Endometrium (tissue), 2 donors: ENCODE results near the gene KRTAP10-6.
"Not testable (repeated sequence)": the region's sequence is repeated elsewhere in the genome, so short reads cannot be mapped to it uniquely, and the experiment has no call there.

Experiments
- FAIRE-seq: peaks from 2 replicates; lab custom pipeline; 2012; peaks lifted over from hg19 to GRCh38; lab: Jason Lieb, UNC
- donor health status: control.
- donor health status: control.

KRTAP10-6 gene

DNA sequence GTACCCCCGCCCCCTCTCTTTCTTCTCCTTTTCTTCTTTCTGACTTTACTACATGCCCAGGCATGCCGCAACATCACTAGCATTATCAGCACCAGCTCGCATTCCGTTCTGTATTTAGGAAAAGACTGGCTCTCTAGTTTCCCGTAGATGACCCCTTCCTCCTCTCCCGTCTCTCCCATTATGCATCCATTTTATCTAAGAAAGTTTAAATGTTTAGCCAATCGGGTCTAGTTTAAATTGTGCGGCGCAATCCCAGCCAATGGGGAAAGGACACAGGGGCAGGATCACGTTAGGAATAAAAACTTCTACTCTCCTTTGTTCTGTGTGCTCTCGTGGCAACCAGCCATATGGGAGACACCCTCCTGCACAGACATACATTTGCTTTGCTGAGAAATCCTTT lies 5.8 kb upstream of the KRTAP10-6 start:
- no peak for FAIRE-seq

DNA sequence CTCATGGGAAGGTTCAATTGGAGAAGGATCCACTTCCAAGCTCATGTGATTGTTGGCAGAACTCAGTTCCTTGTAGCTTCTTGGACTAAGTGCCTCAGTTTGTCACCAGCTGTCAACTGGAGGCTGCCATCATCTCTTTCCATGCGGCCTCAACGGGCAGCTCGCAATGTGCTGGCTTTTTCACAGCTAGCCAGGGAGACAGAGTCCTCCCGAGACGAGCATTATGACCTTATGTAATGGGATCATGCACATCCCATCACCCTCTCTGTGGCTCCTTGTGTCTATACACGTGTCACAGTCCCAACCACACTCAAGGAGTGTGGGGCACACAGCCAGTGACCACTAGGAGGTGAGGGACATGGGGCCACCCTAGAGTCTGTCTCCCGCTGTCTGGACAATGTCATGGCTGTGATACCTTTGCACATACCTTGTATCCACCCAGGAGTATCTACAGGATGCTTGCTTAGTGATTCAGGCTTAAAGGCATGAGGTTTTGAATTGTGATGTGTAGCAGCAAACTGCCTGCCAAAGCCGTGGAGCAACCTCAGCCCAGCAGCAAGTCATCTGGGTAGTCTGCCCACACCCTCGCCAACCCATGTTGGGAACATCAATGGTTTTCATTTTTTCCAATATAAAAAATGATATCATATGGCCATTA lies 3.9 kb upstream of the KRTAP10-6 start:
- no peak for FAIRE-seq

DNA sequence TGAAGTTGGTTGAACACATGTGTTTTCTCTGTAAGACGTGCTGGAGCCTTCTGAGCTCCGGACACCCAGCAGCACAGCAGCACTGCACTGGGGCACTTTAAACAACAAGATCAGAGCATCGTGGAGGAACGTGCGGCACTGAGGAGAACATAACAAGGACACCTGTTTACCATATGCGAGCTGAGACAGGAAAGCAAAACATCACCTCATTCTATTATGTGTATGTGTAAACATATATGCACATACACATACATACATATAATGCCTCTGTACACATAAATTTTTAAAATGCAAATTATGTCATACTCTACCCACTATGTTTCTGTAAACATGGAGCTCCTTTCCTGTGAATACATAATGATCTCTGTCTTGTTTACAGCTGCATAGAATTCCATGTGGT lies 3.2 kb upstream of the KRTAP10-6 start:
- FAIRE-seq = no peak

DNA sequence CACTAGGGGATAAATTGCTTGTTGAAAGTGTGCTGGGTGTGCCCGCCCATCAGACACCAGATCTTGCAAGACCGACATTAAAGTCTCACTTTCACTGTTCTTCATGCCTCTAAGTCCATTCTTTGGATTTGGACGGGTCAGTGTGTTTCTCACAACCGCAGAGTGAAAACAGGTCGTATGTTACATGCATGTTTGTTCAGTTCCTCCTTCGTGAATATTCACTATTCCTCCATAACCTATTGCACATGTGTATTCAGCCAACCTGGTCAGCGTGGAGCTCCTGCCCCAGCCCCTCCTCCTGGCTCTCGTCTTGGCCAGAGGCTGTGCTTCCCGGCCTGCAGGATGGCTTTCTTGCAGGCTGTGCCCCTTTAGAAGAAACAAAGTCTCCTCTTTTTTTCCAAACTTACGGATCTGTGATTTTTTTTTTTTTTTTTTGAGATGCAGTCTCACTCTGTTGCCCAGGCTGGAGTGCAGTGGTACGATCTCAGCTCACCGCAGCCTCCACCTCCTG lies 2.2 kb upstream of the KRTAP10-6 start:
- FAIRE-seq = no peak

DNA sequence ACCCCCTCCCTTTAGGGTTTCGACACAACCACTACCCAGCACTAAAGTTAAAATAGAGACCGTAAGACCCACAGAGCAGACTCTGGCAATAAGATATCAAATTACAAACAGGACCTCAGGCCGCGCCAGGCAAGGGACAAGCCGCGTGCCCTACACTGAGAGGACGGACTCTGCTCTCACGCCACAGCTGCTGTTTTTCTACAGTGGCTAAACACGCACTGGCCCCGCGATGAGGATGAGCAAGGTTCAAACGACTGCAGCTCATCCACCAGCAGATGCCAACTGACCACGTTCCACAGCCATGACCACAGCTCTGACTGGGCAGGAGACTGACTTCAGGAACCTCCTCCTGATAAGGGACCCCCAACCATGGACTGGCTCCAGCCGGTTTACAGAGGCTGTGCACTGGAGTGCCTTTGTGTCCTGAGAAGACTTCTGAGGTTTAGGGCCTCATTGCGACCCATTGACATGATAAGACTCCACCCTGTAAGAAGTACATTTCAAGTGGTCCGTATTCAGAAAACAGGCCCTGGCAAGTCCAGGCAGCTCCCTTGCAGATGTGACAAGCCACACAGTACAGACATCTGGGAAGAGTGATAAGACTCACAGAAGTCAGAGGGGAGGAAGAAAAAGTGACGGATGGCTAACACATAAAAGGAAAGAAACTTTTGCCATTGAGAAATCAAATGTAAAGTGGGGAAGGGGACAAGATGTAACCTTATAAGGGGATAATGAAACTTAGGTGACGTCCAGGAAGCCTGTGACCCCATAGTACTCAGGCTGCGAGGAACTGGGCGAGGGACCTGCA lies 1.5 kb upstream of the KRTAP10-6 start:
- no peak for FAIRE-seq

DNA sequence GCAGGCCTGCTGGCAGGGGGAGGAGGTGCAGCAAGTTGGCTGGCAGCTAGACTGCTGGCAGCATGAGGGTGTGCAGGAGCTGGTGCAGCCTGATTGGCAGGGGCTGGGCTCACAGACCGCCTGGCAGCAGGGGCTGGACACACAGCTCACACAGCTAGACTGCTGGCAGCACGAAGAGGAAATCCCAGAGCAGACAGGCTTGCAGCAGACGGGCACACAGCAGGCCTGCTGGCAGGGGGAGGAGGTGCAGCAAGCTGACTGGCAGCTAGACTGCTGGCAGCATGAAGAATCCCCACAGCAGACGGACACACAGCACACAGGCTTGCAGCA lies 539 bp downstream of the KRTAP10-6 start:
- FAIRE-seq = not testable (repeated sequence)

DNA sequence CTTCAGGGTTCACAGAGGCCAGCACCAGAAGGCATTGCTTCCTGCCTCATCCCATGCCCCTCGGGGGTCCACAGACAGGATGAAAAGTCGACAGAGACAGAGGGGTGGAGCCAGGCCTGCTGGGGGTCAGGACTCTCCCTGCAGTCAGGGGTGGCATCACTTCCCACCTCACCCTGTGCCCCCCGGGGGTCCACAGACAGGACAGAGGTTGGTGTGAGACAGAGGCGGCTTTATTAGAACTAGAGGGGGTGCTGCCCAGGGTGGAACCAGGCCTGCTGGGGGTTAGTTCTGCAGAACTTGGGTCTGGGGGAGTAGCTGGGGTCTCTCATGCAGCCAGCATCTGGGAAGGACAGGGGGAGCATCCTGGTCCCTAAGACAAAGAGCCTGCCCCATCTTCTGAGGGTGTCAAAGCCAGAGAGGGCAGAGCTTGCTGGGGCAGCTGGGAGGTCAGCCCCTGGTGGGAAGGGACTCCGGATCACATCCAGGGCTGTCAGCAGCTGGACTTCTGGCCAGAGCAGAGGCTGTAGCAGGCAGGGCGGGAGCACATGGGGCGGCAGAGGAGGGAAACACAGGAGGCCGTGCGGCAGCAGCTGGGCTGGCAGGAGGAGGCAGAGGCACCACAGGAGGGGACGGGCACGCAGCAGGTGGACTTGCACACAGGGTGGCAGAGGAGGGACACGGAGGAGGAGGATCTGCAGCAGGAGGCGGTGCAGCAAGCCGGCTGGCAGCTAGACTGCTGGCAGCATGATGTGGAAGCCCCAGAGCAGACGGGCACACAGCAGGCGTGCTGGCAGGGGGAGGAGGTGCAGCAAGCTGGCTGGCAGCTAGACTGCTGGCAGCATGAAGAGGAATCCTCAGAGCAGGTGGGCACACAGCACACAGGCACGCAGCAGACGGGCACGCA lies 1.2 kb downstream of the KRTAP10-6 start:
- FAIRE-seq = not testable (repeated sequence)

DNA sequence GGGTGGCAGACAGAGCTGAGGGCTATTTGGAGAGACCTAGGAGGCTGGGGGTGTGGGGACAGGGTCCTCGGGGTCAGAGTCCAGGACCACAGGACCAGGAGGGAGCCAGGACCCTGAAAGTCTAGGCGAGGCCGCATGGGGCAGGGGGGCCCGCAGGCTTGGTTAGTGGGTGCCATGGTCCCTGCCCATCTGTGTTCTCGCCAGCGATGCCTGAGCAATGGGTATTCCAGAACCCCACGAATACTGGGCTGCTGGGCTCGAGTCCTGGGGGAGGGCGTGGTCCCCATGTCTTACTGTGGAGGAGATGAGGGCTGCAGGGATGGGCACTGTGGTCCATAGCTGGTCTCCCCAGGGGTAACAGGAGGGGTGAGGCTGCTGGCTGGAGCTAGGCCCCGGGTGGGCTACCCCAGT lies 2.0 kb downstream of the KRTAP10-6 start:
- FAIRE-seq = no peak

DNA sequence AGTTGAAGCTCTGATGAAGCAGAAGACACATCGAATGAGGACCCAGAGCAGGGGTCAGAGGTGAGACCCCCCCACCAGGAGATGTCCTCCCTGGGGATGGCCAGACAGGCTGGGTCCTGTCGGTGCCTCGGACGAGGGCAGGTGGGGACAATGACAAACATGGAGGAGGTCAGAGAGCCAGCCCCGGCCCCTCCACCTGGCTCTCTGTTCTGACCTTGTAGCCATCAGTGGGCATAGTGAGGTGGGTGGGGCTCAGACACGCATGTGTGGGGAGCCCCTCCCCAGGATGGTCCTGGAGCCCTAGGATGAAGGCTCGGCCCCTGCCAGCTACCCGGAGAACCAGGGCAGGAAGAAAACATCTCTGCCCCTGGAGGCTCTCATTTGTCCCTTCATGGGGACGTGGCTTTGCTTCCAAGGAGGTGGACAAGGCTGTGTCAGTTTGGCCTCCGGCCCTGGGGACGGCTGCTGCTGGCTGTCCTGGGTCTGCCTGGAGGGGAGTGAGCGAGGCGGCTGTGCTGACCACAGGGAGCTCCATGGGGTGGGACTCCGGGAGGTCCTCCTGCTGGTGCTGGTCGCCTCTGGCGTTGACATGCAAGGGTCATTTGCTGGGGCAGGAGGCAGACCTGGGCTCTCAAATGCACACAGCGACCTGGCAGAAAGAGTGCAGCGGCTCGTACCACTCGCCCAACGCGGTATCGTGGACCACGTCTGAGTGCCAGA lies 2.6 kb downstream of the KRTAP10-6 start:
- FAIRE-seq = no peak

DNA sequence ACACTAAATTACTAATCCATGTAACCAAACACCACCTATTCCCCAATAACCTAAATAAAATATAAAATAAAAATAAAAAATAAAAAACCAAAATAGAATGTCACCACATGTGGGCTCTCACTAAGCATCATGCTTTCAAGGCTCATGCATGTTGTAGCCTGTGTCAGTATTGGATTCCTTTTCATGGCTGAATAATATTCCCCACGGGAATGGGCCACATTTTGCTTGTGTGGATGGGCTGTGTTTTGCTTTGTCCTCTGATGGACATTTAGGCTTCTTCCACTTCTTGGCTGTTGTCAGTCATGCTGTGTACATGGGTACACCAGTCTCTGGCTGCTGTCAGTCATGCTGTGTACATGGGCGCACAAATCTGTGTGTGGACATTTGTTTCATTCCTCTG lies 3.2 kb downstream of the KRTAP10-6 start:
- FAIRE-seq = no peak

DNA sequence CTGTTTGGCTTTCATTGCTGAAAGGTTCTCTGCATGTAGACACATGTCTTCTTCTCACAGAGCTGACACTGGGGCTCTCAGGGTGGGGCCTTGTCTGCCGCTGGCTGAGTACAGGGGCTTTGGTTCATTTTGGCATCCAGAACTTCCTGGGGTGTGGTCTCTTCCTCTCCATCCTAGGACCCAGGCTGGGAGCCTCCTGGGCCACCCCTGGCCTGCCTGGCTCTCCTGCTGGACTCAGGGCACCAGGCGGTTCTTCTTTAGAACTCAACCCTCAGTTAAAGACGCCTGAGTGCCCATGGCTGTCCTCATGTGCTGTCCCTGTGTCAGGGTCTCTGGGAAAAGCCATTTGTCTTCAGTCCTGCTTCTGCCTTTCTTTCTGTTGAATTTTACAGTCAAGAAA lies 6.4 kb downstream of the KRTAP10-6 start:
- FAIRE-seq = no peak

DNA sequence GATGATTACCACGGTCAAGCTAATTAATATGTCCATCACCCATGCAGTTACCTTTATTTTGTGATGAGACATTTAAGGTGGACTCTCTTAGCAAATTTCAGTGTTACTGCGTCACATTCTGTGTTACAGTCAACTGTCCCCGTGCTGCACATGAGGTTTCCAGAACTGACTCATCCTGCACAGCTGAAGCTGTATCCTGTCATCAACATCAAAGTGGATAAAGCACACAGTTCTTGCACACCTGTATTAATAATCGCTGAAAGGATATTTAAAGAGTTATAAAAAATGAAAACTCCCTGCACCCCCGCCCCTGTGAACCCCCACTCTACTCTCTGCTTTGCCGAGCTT lies 8.5 kb downstream of the KRTAP10-6 start:
- no peak for FAIRE-seq

DNA sequence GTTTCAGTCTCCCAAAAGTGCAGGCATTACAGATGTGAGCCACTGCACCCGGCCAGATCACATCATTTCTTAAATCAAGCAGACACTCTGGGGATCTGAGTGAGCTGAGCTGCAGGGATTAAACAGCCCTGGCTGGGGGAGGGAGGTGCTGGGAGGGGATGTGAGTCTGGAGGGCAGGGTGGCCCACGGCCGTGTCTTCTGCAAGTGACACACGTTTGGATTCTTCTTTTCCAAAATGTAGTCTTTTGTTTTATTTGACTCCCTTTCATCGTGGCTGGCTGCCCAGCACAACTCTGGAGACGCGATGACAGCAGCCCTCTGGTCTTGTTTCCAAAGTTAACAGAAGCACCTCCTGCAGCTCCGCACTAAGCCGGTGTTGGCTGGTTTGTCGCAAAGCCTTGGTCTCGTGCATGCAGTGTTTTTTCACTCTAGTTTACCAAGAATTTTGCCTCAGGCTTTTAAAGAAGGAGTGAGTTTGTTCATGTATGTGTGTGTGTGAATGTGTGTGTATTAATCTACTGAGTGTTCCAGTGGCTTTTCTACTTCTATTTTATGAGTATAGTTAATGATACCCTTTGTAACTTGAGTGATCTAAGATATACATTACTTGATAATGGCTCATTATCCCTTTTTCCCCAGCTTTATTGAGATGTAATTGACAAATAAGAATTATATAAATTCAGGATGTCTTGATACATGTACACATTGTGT lies 9.1 kb downstream of the KRTAP10-6 start:
- no peak for FAIRE-seq

DNA sequence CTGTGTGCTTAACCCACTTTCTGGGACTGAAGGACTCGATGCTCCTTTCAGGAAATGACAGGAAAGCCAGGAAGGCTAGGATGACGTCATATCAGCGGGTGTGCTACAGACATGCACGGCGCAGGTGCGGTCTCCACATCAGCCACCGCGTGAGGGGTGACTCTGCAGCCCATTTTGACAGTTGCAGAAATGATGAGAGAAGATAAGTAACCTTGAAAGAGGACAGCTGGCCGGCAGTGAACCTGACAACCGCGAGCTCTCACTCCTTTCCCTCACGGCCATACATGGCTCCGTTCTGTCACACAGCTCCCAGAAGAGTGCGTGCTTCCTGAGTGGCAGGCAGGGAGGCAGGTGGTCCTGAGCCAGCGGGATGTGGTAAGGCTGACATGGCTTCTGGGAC lies 10.2 kb downstream of the KRTAP10-6 start:
- no peak for FAIRE-seq

DNA sequence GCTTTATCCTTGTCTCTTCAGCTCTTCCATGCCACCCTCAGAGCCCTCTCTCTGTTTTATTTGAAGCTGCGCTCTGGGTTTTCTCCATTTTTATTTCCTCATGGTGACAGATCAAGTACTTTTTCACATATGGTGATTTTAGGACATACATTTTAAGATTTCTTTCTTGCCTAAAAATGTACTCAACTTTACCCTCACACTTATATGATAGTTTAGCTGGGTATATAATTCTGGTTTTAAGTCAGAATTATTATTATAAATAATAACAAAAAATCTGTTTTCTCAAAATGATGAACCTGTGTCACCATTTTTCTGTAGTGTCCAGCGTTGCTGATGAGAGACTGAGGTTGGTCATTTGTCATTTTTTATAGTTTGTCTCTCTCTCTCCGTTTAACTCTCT lies 11.1 kb downstream of the KRTAP10-6 start:
- no peak for FAIRE-seq

DNA sequence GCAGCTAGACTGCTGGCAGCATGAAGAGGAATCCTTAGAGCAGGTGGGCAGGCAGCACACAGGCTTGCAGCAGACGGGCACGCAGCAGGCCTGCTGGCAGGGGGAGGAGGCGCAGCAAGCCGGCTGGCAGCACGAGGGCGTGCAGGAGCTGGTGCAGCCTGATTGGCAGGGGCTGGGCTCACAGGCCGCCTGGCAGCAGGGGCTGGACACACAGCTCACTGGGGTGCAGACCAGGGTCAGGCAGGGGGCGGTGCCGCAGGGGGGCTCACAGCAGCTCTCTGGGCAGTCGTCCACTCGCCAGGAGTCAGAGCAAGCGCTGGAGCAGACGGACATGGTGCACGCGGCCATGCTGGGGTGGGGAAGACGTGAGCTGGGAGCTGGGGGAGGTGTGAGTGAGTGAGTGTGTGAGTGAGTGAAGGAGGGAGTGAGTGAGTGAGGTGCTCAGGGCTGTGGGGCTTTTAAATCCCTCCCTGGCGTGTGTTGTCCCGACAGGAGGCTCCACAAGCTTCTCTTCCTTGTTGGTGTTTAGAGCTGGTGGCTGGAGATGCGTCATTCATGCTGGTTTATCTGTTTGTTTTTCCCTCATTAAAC lies 12.0 kb downstream of the KRTAP10-6 start, which contains the start of gene KRTAP10-5:
TSS of gene KRTAP10-5 (minus strand) at position 374 of the 591 bp plus-strand sequence. CDS start at position 348, 26 bp downstream.
- FAIRE-seq = not testable (repeated sequence)

DNA sequence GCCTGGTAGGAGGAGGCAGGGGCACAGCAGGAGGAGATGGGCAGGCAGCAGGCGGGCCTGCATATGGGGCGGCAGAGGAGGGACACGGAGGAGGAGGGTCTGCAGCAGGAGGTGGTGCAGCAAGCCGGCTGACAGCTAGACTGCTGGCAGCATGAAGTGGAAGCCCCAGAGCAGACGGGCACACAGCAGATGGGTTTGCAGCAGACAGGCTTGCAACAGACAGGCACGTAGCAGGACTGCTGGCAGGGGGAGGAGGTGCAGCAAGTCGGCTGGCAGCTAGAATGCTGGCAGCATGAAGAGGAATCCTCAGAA lies 12.5 kb downstream of the KRTAP10-6 start:
- FAIRE-seq = no peak

DNA sequence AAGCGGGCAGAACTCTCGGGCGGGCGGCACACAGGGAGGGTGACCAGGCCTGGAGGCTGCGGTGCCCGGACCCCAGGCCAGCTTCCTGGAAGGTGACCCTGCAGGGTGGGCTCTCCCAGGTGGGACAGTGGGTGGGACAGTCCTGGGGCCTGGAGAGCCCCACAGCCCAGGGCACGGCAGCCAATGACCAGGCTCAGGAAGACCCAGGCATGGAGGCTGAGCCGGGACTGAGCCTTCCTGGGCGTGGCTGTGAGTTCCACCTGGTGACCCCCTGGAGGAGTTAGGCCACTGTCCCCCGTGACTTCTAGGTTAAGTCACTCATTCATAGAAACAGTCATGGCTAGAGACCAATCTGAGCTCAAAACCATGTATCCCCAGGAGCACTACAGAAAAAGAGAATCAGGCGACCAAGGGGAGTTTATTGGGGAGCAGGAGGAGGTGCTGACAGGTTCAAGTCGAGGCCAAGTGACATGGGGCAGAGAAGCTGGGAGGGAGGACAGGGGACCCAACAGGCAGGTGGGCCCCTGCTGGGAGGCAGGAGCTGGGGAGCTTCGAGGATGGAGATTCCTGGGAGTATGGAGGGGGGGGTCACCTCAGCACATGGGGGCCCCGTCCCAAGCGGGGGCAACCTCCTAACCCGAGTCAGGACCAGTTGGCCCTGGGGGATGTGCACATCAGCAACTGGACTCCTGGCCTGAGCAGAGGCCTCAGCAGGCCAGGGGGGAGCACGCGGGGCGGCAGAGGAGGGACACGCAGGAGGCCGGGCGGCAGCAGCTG lies 13.1 kb downstream of the KRTAP10-6 start:
- no peak for FAIRE-seq

DNA sequence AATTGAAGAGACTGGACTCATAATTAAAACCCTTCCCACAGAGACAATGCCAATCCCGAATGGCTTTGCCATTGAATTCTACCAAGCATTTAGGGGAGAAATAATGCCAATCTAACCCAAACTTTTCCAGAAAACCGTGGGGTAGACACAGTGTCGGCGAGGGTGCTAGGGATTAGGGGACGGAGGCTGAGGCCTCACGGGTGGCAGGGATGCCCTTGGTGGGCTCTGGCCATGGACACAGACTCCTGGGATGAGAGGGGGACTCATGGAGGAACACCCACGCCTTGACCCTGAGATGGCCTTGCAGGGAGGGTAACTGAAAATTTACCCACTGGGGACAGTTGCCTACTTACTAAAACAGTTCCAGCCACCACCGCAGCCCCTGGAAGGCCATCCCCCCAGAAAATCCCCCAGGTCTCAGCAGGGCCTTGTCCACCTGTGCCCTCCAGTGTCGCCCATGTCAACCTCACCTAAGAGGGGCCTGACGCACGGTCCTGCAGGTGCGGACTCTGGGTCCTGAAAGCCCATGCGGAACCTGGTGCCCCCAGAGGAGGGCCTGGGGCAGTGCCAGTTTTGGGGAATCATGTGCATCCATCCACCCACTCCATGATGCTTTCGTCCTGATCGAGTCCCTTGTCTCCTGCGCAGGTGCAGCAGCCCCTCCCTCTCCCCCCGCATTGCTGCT lies 13.8 kb downstream of the KRTAP10-6 start:
- no peak for FAIRE-seq

DNA sequence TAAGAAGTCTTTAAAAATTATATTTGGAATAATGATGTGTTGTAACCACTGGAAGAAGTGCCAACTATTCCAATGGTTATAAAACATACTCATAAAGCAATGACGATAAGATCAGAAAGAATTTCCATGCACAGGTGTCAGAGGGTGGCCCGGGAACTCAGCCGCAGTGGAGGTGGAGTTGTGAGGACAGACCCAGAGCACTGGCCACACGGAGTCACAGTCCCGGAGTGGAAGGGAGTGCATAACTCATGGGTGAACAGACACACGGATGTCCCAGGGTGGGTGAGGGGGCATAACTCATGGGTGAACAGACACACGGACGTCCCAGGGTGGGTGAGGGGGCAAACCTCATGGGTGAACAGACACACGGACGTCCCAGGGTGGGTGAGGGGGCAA lies 16.3 kb downstream of the KRTAP10-6 start:
- FAIRE-seq = no peak
